AG04449 (cell line): ENCODE measurements around the gene DOK4.

Experiments
- CTCF ChIA-PET: fragments of 350-600 bp; formaldehyde crosslinking; extraction: SDS; loops from one replicate; lab custom pipeline; 2021; ENCODE audit warnings: antibody characterized with exemption; lab: Yijun Ruan, JAX
- POLR2A ChIA-PET: fragments of 400-600, 350-600 bp; formaldehyde crosslinking; extraction: SDS; loops from one replicate; lab custom pipeline; 2020; ENCODE audit warnings: antibody characterized with exemption, inconsistent platforms; lab: Yijun Ruan, JAX
- DNase-seq: peaks from one replicate; pipeline ENCODE4 v3.0.0-alpha.2; 2010; ENCODE audit warnings: low read depth, low spot score
- H3K4me3 ChIP-seq: 2 replicates; pipeline ENCODE4 v1.5.1; 2011; ENCODE audit warnings: low read depth, mild to moderate bottlenecking, control low read depth, low read length
- TF ChIP-seq, protein P1 (sequence below): IDR thresholded peaks from one replicate; pipeline ENCODE4 v1.5.1; 2011; ENCODE audit warnings: mild to moderate bottlenecking, moderate library complexity, low read length, control low read depth, inconsistent platforms; ENCODE audit not compliant: insufficient read depth; ENCODE audit errors: missing control alignments

Gene DOK4

DNA sequence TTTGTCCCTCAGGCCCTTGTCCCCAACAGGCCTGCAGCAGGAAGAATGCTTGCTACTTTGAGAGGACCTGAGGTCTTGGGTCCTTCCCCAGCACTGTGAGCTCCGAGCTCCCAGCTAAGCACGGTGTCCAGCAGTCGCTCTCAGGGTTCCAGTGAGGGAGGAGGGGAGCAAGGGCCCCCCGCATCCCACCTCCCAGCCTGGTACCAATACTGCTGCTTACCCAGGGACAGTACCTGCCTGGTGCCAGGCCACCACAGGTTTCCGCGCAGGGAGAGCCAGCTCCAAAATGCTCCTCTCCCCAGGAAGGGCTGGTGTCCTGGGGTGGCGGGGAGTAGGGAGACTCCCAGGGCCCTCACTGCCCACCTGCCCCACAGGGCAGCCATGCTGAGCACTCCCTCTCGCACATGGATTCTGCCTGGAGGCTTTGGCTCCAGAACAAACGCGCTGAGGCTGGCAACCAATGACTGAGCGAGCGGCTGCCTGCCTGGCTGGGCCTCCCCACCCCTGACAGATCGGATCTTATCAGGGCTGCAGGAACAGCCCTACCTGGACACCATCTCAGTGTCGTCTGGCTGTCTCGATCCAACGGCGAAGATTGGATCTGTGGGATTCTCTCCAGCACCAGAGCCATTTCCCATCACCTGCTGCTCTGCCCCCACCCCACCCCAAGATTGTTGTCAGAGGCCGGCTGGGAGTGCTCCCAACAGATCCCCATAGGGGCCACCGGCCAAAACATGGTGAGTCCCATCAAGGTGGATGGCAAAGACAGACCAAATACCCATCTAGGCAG is 2.4 kb downstream of the DOK4 start:
- TF ChIP-seq, protein P1, sequence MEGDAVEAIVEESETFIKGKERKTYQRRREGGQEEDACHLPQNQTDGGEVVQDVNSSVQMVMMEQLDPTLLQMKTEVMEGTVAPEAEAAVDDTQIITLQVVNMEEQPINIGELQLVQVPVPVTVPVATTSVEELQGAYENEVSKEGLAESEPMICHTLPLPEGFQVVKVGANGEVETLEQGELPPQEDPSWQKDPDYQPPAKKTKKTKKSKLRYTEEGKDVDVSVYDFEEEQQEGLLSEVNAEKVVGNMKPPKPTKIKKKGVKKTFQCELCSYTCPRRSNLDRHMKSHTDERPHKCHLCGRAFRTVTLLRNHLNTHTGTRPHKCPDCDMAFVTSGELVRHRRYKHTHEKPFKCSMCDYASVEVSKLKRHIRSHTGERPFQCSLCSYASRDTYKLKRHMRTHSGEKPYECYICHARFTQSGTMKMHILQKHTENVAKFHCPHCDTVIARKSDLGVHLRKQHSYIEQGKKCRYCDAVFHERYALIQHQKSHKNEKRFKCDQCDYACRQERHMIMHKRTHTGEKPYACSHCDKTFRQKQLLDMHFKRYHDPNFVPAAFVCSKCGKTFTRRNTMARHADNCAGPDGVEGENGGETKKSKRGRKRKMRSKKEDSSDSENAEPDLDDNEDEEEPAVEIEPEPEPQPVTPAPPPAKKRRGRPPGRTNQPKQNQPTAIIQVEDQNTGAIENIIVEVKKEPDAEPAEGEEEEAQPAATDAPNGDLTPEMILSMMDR, result no peak
- H3K4me3 ChIP-seq, result no peak overlapping the region
- no peak for DNase-seq
- ChIA-PET CTCF (interaction anchor here (1.1 to 13.9 kb wide), 3 partner anchors 22 to 36 kb away, joined by 3 to 103 read pairs (median 4); no protein-coding TSS in a partner anchor), POLR2A (no interaction called here)

DNA sequence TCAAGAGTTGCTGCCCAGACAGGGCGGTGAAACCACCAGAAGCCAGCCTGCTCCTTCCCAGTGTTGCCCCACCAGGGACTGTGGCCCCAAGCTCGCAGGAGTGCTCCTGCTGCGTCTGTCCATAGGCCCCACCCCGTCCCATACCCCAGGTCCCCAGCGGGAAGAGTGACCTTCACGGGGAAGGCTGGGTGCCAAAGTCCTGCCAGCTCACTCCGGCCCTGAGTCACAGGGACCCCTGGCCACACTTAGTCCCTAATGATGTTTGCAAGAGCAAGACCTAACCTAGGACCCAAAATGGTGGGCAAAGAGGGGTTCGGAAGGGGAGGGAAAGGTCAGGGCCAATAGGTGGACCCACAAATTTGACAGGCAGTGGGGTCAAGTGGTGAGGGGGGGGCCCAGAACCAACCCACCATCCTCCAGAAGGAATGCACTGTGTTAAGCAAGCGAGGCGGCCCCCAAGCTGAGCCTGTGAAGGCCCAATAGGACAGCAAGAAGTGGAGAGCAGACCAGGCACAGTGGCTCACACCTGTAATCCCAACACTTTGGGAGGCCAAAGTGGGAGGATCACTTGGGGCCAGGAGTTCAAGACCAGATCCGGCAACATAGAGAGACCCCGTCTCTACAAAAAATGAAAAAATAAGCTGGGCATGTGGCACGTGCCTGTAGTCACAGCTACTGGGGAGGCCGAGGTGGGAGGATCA is 3.3 kb downstream of the DOK4 start:
- H3K4me3 ChIP-seq, result no peak overlapping the region
- TF ChIP-seq, protein P1, result no peak
- DNase-seq, result no peak
- ChIA-PET CTCF (interaction anchor here (1.1 to 13.9 kb wide), 2 partner anchors 21 to 37 kb away, joined by 4 to 103 read pairs; no protein-coding TSS in a partner anchor), POLR2A (no interaction called here)

DNA sequence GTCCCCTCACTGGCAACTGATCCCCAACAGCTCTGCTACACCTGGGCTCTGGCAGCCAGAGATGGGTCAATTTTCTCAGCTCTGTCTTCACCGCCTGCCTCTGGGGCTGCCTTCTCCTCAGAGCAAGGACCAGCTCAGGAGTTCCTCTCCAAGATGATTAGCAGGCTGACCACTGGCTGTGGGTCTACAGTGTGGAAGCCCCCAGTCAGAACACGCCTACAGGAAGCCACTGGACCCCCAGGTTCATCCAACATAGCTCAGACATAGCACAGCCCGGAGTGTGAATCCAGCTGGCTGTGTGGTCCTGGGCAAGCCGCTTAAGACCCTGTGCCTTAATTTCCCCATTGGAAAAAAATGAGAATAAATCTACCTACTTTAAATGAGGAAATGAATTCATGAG is 4.9 kb downstream of the DOK4 start:
- ChIA-PET CTCF (interaction anchor here (13.2 to 13.9 kb wide), 2 partner anchors 20 to 38 kb away, joined by 103 to 161 read pairs; partner anchors contain the start of gene POLR2C), POLR2A (interaction anchor here (2.5 kb wide), 1 partner anchor 19 kb away, joined by 10 read pairs; the partner anchor contains the start of gene POLR2C)
- DNase-seq, result no peak
- H3K4me3 ChIP-seq, result no peak overlapping the region
- TF ChIP-seq, protein P1, result no peak

DNA sequence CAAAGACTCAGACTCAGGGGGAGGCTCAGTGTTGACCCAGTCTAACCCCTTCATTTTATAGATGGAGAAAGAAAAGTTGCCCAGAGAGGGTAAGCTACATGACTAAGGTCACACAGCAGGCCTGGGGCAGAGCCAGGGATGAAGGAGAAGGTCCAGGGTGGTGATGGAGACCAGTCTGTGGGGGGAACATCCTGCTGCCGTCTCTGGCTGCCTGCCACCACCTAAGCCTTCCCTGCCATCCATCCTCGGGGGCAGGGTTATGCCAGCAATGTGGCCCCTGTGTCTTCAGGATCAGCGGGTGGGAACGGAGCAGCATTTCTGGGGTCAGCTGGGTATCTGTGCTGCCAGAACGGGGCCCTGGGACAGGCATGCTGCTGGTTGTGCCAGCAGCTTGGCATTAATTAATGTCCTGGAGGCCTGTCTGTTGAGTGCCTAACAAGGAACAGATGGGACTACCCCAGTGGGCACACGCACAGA is 5.5 kb downstream of the DOK4 start:
- POLR2A ChIA-PET, result interaction anchor here (2.5 kb wide), 1 partner anchor 18 kb away, joined by 10 read pairs; the partner anchor contains the start of gene POLR2C
- CTCF ChIA-PET, result interaction anchor here (13.2 to 13.9 kb wide), 2 partner anchors 19 to 39 kb away, joined by 103 to 161 read pairs; partner anchors contain the start of gene POLR2C
- TF ChIP-seq, protein P1, result no peak
- no peak overlapping the region for H3K4me3 ChIP-seq
- DNase-seq, result no peak

DNA sequence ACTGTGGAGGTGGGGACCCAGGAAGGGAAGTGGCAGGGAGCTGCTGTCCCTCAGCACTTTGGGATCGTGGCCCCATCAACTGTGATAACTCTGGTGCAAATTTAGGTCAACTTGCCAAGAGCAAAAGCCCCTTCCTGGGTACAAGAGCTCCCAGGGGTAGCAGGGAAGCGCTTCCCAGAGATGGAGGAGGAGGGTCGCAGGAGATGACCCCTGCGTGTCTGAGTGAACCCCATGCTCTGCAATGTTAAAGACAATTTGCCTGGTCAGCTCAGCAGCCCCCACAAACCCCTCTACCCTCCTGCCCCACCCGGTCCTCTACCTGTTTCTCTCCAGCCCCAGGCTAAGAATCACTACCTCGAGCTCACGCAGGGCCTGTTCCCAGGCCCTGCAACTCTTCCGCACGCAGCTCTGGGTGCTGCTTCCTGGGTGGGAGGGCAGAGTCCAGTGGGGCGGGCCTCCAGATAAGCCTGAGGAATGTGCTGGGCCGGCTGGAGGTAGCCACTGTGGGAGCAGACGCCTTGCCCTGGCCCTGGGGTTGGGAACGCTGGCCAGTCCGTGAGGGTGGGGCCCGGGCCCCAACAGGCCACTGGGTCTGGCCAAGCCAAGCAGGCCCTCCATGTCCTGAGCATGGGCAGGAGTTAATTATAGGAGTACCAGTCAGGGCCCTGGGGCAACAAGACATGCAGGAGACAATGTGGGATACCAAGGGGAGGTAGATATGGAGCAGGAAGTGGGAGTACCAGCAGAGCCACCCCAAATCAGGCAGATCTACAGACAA is 6.1 kb downstream of the DOK4 start:
- TF ChIP-seq, protein P1, result no peak
- no peak for DNase-seq
- CTCF ChIA-PET, result interaction anchor here (0.6 to 13.9 kb wide), 3 partner anchors 18 to 93 kb away, joined by 3 to 161 read pairs (median 103); partner anchors contain the start of gene POLR2C
- peak overlapping the region; percentile 57 for H3K4me3 ChIP-seq
- POLR2A ChIA-PET, result interaction anchor here (2.5 kb wide), 1 partner anchor 18 kb away, joined by 10 read pairs; the partner anchor contains the start of gene POLR2C
